ENCODE results near the gene LTO1.

GRCh38 chr11:69627551-69627950 lies 47.6 kb downstream of the LTO1 start:
- TF ChIP-seq POLR2A (IDR thresholded peaks at IDR 0.05; ENCODE audit: low read length), result no peak
- no peak for TF ChIP-seq GATA1 (IDR thresholded peaks at IDR 0.05; ENCODE audit: low read depth, low read length)

Data from erythroblast (primary cell).